ENCODE data around the gene TCHH. TPM values are rescaled to one million over a fixed set of nuclear protein-coding genes. Genes with fewer than 3 reads are reported as not detected.

Gene TCHH
- total RNA-seq, 3 donors from 2014 or later (not counting 1 experiment from before 2014, with no cell fraction given) = not detected

DNA sequence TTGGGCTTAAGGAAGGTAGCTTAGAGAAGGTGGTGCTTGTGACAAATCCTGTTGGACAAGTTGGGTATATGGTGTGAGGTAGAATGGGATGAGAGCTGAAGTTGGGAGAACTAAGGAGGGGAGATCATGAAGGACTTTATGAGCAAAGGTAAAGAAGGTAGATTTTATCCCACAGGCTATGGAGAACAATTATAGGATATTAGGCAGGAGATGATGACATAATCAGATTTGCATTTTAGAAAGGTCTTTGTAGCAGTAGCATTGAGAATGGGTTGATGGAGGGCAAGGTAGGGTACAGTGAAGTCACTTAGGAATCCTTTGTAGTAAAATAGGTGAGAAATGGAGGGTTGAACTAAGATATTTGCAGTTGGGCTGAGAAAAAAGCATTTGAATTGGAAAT lies 14.9 kb upstream of the TCHH start:
- Histone ChIP-seq H3K4me1 (ENCODE audit: control insufficient read depth, insufficient read depth, low read length) (no peaks in the 10 kb centered on the region), H3K4me3 (ENCODE audit: low read length) (no peak overlapping the region), H3K36me3 (ENCODE audit: control insufficient read depth, insufficient read depth, low read length) (no peaks in the 10 kb centered on the region), H3K27ac (ENCODE audit: low read length) (no peak overlapping the region), H3K27me3 (ENCODE audit: control insufficient read depth, insufficient read depth, low read length) (peaks cover 25% of the 10 kb centered on the region), H3K9me3 (ENCODE audit: control insufficient read depth, insufficient read depth, low read length) (peaks cover 4% of the 10 kb centered on the region)
- TF ChIP-seq, protein P1, sequence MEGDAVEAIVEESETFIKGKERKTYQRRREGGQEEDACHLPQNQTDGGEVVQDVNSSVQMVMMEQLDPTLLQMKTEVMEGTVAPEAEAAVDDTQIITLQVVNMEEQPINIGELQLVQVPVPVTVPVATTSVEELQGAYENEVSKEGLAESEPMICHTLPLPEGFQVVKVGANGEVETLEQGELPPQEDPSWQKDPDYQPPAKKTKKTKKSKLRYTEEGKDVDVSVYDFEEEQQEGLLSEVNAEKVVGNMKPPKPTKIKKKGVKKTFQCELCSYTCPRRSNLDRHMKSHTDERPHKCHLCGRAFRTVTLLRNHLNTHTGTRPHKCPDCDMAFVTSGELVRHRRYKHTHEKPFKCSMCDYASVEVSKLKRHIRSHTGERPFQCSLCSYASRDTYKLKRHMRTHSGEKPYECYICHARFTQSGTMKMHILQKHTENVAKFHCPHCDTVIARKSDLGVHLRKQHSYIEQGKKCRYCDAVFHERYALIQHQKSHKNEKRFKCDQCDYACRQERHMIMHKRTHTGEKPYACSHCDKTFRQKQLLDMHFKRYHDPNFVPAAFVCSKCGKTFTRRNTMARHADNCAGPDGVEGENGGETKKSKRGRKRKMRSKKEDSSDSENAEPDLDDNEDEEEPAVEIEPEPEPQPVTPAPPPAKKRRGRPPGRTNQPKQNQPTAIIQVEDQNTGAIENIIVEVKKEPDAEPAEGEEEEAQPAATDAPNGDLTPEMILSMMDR (IDR thresholded peaks at IDR 0.05) = no peak
- Mint-ChIP-seq H3K9me3 (peaks cover 3 to 6% of the 10 kb centered on the region in 2 donors), H3K36me3 (peaks cover 5% of the 10 kb centered on the region), H3K4me3 (no peak overlapping the region), H3K4me1 (no peaks in the 10 kb centered on the region), H3K27ac (no peak overlapping the region), H3K27me3 (ENCODE audit: low read depth in 2 of 2) (peaks cover 44 to 69% of the 10 kb centered on the region in 2 donors)
- ATAC-seq = no peak
- no peak for DNase-seq
- intact Hi-C loops (cut with micrococcal nuclease) = no loop called here

DNA sequence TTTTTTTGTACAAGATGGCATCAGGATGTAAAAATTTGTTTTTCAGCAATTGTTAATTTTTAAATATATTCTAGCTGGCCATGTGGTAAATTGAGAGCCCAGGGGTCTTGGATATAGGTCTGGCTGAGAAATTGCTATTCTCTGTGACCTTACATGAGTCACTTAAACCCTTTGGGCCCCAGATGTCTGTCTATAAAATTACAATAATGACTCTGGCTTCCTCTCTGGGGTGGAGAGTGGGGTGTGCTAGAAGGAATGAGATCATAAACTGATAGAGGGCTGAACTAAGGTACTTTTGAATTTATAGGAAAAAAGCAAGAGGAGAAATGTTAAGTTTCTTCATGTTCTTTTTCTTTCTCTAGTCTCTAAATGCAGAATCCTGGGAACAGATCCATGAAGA lies 12.4 kb upstream of the TCHH start:
- H3K4me1 ChIP-seq (ENCODE audit: control insufficient read depth, insufficient read depth, low read length) = no peaks in the 10 kb centered on the region
- Mint-ChIP-seq H3K36me3 (peaks cover 2% of the 10 kb centered on the region), H3K27me3 (ENCODE audit: low read depth in 2 of 2) (peaks cover 38 to 51% of the 10 kb centered on the region in 2 donors), H3K4me3 (no peak overlapping the region), H3K27ac (no peak overlapping the region), H3K4me1 (no peaks in the 10 kb centered on the region), H3K9me3 (peaks cover 0 to under 1% of the 10 kb centered on the region in 2 donors)
- no peak for ATAC-seq
- H3K4me3 ChIP-seq (ENCODE audit: low read length) = no peak overlapping the region
- H3K36me3 ChIP-seq (ENCODE audit: control insufficient read depth, insufficient read depth, low read length) = no peaks in the 10 kb centered on the region
- H3K9me3 ChIP-seq (ENCODE audit: control insufficient read depth, insufficient read depth, low read length) = peaks cover 4% of the 10 kb centered on the region
- H3K27ac ChIP-seq (ENCODE audit: low read length) = no peak overlapping the region
- DNase-seq = no peak
- TF ChIP-seq, protein P1 (IDR thresholded peaks at IDR 0.05) = no peak
- peaks cover 22% of the 10 kb centered on the region for H3K27me3 ChIP-seq (ENCODE audit: control insufficient read depth, insufficient read depth, low read length)
- intact Hi-C loops (cut with micrococcal nuclease) = no loop called here

DNA sequence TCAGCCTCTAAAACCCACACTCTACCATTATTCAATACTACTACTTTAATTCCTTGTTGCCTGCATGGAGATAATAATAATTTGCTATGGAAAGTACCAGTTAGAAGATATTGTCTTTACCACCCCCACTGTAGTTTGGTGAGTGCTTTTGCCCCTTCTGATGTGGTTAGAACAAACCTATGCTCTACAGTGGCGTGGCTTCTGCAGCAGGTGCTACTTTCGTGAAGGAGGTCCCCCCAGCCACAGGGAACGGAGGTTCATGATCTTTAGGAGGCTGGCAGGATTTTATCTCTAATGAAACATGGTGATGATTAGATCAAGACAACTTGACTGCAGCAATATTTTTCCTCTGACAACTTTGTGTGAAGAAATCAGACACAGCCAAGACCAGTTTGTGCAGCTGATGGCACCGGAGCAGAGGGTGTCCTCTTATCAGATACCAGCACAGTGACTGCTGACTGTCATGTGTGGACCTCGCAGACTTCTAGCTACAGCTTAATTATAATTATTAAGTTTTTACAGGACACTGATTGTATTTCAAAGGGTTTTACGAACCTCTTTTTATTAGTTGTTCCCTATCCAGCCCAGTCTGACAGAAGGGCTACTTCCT lies 10.7 kb upstream of the TCHH start:
- intact Hi-C loops (cut with micrococcal nuclease) = no loop called here
- peaks cover 17% of the 10 kb centered on the region for H3K27me3 ChIP-seq (ENCODE audit: control insufficient read depth, insufficient read depth, low read length)
- H3K36me3 ChIP-seq (ENCODE audit: control insufficient read depth, insufficient read depth, low read length) = no peaks in the 10 kb centered on the region
- H3K36me3 Mint-ChIP-seq = no peaks in the 10 kb centered on the region
- DNase-seq = no peak
- 46% methylated on average over 6 of the region's 6 CpGs for WGBS (ENCODE audit: insufficient coverage)
- peaks cover 37 to 56% of the 10 kb centered on the region in 2 donors for H3K27me3 Mint-ChIP-seq (ENCODE audit: low read depth in 2 of 2)
- H3K4me3 Mint-ChIP-seq = no peak overlapping the region
- H3K9me3 Mint-ChIP-seq = no peaks in the 10 kb centered on the region
- TF ChIP-seq, protein P1 (IDR thresholded peaks at IDR 0.05) = no peak
- no peak overlapping the region for H3K4me3 ChIP-seq (ENCODE audit: low read length)
- no peaks in the 10 kb centered on the region for H3K4me1 Mint-ChIP-seq
- ATAC-seq = no peak
- H3K27ac ChIP-seq (ENCODE audit: low read length) = no peak overlapping the region
- no peak overlapping the region for H3K27ac Mint-ChIP-seq
- H3K9me3 ChIP-seq (ENCODE audit: control insufficient read depth, insufficient read depth, low read length) = no peaks in the 10 kb centered on the region
- H3K4me1 ChIP-seq (ENCODE audit: control insufficient read depth, insufficient read depth, low read length) = no peaks in the 10 kb centered on the region

DNA sequence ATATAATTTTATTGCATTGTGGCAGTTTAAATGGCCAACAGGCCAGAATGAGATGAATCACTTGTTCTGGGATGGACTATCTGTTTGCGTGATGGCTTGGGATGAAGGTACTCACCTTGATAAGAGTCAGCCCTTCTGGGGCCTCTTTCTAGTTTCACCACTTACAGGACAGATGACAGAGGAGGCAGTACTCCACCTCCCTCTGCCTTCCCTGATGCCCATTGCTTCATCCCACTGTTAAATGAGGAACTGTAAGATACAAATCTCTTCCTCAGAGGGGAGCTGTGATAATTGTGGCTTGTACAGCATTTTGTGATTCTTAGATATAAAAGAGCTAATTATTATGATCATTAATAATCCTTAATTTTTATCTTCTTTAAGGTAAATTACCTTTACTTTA lies 3.7 kb upstream of the TCHH start:
- intact Hi-C loops (cut with micrococcal nuclease) = no loop called here
- peaks cover 38 to 44% of the 10 kb centered on the region in 2 donors for H3K27me3 Mint-ChIP-seq (ENCODE audit: low read depth in 2 of 2)
- H3K4me1 Mint-ChIP-seq = no peaks in the 10 kb centered on the region
- ATAC-seq = no peak
- no peaks in the 10 kb centered on the region for H3K36me3 ChIP-seq (ENCODE audit: control insufficient read depth, insufficient read depth, low read length)
- no peak overlapping the region for H3K4me3 ChIP-seq (ENCODE audit: low read length)
- H3K27me3 ChIP-seq (ENCODE audit: control insufficient read depth, insufficient read depth, low read length) = peaks cover 32% of the 10 kb centered on the region
- TF ChIP-seq, protein P1 (IDR thresholded peaks at IDR 0.05) = no peak
- no peak overlapping the region for H3K27ac ChIP-seq (ENCODE audit: low read length)
- H3K9me3 ChIP-seq (ENCODE audit: control insufficient read depth, insufficient read depth, low read length) = no peaks in the 10 kb centered on the region
- no peaks in the 10 kb centered on the region for H3K9me3 Mint-ChIP-seq
- no peaks in the 10 kb centered on the region for H3K4me1 ChIP-seq (ENCODE audit: control insufficient read depth, insufficient read depth, low read length)
- WGBS (ENCODE audit: insufficient coverage) = 89% methylated on average over 1 of the region's 1 CpG
- H3K27ac Mint-ChIP-seq = no peak overlapping the region
- H3K4me3 Mint-ChIP-seq = no peak overlapping the region
- no peak for DNase-seq
- H3K36me3 Mint-ChIP-seq = no peaks in the 10 kb centered on the region

All from natural killer cell (primary cell).